Activated T-helper 1 cell treated with Interleukin-2 at 50 U/mL for 16 hours (primary cell): Measurements from ENCODE around the gene TNFAIP2.

Experiments used
- DNase-seq: peaks from one replicate; pipeline ENCODE4 v3.0.0-alpha.2; 2020; ENCODE audit warnings: low read depth

TNFAIP2 gene

DNA sequence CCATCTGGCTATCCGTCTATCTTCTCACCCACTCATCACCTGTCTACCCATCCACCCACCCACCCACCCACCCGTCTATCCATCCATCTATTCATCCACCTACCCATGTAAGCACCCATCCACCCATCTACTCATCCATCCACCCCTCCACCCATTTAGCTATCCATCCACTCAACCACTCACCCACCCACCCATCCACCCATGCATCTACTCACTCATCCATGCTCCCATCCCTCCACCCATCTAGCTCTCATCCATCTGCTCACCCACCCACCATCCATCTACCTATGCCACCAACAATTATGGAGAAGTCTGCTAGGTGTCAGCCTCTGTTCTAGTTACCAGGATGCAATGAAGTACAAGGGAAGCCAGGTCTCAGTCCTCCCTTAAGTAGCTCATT lies 11.1 kb downstream of the TNFAIP2 start:
- DNase-seq: no peak

DNA sequence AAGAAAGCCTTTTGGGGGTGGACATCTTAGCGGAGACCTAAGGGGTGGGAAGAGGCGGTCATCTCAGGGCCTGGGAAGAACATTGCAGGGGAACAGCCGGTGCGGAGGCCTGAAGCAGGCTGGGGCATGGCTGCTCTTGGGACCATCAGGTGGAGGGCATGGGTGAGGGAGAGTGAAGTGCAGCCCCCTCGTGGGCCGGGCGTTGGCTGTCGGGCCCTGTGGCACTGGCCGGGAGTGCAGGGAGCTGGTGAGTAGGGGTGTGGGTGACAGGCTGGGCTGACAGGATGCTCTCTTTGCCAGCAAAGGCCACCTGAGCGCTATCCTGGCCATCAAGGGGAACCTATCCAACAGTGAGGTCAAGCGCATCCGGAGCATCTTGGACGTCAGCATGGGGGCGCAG lies 11.7 kb downstream of the TNFAIP2 start:
- DNase-seq: no peak

GRCh38 chr14:103135333-103136260 lies 12.3 kb downstream of the TNFAIP2 start:
- DNase-seq: no peak

DNA sequence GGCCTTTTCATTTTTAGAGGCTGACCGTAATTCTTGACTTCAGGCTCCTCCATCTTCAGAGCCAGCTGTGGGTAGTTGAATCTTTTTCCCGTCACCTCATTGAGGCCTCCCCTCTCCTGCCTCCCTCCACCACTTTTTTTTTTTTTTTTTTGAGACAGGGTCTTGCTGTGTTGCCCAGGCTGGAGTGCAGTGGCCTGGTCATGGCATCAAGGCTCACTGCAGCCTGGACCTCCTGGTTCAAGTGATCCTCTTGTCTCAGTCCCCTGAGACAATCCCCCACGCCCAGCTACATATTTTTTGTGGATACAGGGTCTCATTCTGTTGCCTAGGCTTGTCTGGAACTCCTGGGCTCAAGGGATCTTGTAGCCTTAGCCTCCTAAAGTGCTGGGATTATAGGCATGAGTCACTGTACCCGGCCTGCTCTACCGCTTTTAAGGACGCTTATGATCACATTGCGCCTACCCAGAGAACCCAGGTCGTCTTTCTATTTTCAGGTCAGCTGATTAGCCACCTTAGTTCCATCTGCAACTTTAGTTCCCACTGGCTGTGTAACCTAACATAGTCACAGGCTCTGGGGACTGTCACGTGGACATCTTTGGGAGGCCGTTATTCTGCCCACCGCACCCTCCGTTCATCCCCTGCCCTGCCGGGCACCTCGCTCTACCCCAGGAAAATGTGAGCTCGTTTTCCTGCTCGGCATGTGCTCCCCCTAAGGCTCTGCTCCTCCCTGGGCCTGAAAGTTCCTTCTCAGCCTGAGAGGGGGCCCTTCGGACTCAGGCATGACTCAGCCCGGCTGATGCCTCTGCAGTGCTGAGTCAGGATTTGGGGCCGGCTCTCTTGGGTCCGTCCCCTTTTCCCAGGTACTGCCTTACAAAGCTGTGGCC lies 13.4 kb downstream of the TNFAIP2 start:
- DNase-seq: no peak

GRCh38 chr14:103137689-103138300 lies 14.5 kb downstream of the TNFAIP2 start:
- DNase-seq: no peak

- no peak for DNase-seq
Measured at GRCh38 chr14:103138301-103139131, 15.3 kb downstream of the TNFAIP2 start.

- no peak for DNase-seq
Measured at GRCh38 chr14:103139132-103140025, 16.1 kb downstream of the TNFAIP2 start.

DNA sequence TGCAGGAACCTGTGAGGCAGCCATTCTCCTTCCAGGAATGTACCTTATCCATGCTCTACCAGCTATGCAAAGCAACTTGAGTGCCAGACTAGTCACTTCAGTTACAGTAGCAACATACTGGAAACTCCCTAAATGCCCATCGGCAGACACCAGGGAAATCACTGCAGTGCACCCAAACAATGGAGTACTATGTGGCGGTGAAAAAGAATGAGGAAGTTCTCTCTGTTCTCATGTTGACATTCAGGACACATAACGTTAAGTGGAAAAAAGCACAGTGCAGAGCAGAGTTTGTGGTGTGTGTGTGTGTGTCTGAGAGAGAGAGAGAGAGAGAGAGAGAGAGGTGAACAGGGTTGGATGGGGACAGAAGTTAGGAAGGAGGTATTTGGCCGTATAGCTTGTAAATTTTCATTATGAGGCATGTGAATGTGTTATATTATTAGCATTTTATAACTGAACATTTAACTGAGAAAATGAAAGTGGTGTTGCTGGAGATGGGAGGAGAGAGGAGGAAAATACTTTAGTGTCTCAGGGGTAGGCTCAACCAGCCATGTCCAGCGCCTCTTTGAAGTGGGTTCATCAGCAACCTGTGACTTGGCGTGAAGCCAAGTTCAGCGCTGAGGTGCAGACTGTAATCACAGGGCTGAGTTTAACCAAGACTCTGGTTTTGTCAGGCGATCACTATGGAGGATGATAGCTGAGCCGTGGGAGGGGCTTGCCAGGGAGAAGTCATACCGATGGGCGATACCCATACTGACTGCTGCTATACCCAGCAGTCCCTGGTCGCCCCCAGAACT lies 17.3 kb downstream of the TNFAIP2 start:
- no peak for DNase-seq

DNA sequence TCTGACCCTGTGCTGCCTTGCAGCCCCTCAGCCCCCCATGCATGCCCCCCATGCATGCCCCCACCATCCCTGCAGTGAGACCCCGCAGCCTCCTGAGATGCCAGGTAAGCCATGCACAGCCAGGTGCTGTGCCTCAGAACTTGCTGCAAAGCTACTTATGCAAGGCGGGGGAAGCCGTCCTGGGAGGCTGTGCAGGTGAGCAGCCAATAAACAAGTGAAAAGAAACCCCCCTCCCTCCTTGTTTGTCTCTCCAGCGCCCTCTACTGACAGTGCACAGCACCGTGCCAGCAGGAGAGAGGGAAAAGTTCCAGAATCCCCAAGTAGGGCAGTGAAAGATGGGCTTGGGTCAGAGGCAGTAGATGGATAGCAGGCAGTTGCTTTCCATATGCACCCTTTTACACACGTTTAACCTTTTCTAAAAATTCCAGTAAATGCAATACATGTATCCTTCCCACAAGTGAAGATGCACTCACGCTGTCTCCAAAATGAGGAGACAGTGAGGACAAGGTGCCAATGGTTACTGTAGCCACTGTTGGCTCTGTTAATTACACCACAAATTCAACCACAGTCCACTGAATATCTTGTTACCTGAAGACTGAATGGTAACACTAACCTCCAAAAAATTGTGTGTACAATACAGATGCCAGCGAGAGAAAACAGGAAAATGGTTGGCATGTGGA lies 18.0 kb downstream of the TNFAIP2 start:
- no peak for DNase-seq

DNA sequence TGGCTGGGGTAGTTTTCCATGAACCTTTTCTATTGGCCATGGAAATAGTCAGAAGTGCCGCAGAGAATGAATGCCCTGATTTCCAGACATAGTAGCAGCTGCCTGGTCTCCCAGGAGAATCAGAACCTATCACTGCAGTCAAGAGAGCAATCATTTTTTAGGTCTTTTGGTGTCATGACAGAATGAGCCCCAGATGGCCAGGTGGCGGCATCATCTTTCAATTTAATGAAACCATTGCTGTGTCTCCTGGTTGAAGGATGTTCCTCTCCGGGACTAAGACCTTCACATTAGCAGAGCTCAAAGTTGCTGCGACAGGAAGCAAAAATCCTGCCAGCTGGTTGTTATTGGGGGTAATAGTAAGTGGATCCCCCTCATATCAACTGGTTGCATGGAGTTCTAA lies 18.8 kb downstream of the TNFAIP2 start:
- no peak for DNase-seq

DNA sequence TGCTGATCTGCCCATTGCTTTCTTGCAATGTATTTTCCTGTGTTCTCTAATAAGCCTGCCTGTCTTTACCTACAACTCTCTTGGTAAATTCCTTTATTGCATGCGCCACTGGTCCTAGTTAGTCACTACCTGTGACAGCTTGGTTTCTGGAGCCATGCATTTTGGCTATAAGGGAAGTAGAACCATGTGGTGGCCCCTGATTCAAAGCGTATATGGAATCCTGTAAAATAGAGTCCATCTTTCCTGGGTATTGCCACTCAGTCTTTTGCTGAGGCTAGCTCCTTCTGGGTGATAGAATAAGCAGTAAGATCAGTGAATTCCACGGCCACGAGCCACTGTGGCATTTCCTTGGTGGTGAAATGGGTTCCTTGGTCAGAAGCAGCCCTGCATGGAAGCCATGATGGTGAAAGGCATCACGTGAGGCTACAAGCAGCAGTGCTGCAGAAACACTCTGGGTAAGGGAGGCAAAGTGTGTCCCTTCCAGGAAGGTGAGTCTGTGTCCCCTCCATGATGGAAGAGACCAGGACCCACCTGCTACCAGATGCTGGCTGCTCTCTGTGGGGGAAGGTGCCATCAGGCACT lies 19.6 kb downstream of the TNFAIP2 start:
- DNase-seq: no peak

DNA sequence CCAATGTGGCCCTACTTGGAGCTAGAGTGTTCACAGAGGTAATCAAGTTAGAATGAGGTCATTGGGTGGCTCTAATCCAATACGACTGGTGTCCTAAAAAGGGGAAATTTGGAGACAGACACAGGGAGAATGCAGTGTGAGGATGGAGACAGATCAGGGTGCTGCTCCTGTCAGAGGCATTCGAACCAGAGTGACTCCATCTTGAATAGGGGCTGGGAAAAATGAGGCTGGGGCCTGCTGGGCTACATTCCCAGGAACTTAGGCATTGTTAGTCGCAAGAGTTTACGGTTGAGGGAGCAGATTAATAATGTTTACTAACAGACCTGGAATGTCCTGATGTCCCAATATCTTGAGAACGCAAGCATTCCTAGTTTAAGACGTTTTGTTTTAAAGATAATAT lies 20.2 kb downstream of the TNFAIP2 start:
- DNase-seq: no peak

DNA sequence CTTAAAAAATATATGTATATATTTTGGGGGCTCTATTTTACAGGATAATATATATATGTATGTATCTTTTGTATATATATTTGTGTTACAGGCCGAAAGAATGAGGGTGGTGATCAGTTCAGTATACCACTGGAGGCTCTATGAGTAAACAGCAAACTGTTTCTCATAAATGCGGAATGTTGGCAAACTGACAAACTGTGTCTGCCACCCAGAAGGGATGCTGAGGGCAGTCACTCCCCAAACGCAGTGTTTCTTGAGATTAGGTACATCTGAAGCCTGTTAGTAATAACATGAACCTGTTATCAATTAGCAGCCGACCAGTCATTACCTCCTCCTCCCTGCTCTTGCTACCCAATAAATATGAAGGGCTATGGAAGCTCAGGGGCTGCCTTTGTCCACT lies 20.8 kb downstream of the TNFAIP2 start:
- no peak for DNase-seq

- no peak for DNase-seq
Measured at GRCh38 chr14:103146141-103146709, 23.0 kb downstream of the TNFAIP2 start.

DNA sequence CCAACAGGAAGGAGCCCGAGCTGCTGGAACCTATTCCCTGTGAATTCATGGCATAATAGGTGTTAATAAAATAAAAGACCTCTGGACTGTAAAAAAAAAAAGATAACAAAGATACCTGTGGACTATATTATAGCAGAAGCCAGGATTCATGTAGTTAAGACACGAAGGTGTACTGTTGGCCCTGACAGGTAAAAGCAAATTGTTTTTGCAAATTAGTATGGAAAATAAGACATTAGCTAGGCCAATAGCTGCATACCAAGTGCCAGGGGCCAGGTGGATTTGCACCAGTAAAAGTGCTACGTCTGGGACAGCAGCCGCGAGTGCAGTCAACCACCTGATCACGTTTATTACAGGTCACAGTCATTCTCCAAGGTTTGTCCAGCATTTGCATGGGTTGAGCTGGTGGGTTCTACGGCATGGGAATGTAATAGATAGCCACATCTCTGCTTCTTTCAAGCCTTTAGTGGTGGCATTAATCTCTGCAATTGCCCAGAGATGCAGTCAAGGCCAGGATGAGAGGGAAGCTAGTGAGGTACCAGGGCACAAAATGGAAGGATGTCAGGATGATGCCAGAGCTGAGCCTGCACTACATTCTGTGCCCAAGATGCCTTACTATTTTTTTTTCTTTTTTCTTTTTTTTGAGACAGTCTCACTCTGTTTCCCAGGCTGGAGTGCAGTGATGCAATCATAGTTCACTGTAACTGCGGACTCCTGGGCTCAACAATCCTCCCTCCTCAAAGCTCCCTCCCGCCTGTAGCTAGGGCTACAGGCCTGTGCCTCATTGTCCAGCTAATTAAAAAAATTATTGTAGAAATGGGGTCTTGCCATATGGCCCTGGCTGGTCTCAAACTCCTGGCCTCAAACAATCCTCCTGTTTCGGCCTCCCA lies 26.3 kb downstream of the TNFAIP2 start:
- DNase-seq: no peak

- DNase-seq: no peak
Measured at GRCh38 chr14:103151270-103151945, 28.1 kb downstream of the TNFAIP2 start.

GRCh38 chr14:103155010-103155409 lies 31.7 kb downstream of the TNFAIP2 start:
- DNase-seq: no peak
